SK-N-MC (cell line): ENCODE results near the gene PRKAR2A.

Experiments used
- EZH2 ChIP-seq: fragments of 200-600 bp; sonication (generic); IDR thresholded peaks from one replicate; pipeline ENCODE4 v1.6.1; 2017; ENCODE audit warnings: antibody characterized with exemption
- POLR2AphosphoS5 ChIP-seq: IDR thresholded peaks from 2 replicates; pipeline ENCODE4 v1.6.1; 2012; ENCODE audit warnings: mild to moderate bottlenecking, low read depth, low read length, borderline replicate concordance

DNA sequence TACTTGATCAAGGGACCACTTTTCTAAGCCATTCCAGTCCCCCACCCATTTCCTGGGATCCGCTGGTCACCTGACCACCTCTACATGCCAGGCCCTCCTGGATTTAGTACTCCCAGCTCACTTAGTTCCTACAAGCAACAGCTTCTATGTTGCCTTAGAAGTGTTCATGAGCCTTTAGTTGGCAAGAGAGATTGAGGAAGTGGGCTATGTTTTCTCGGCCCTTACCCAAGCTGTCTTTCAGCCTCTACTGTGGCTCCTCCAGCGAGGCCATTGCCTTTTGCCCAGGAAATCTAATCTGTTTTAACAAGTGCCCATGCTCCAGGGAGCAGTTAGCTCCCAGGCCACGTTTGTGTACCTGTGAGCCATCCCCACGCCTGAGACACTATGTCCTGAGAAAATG, 4.5 kb upstream of the PRKAR2A start:
- TF ChIP-seq POLR2AphosphoS5 (no peak), EZH2 (no peak)
